ENCODE measurements around the gene CLRN3.

DNA sequence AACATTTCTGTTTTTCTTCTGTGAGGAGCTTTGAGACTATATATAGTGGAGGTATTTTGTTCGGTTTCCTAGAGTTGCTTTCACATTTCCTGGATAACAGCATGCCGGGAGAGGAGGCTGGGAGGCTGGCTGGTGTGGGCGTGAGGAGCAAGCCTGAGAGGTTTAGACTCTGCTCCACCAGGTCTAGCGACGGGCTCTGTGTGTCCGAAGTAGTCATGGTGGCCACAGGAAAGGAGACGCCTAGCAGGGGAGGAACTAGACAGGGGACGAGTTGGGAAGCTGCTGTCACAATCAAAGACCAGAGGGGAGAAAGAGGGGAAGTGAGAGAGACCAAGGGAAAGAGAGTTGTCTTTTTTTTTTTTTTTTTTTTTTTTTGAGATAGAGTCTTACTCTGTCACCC is 33.7 kb upstream of the CLRN3 start:
- TF ChIP-seq, protein P1, sequence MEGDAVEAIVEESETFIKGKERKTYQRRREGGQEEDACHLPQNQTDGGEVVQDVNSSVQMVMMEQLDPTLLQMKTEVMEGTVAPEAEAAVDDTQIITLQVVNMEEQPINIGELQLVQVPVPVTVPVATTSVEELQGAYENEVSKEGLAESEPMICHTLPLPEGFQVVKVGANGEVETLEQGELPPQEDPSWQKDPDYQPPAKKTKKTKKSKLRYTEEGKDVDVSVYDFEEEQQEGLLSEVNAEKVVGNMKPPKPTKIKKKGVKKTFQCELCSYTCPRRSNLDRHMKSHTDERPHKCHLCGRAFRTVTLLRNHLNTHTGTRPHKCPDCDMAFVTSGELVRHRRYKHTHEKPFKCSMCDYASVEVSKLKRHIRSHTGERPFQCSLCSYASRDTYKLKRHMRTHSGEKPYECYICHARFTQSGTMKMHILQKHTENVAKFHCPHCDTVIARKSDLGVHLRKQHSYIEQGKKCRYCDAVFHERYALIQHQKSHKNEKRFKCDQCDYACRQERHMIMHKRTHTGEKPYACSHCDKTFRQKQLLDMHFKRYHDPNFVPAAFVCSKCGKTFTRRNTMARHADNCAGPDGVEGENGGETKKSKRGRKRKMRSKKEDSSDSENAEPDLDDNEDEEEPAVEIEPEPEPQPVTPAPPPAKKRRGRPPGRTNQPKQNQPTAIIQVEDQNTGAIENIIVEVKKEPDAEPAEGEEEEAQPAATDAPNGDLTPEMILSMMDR (conservative IDR thresholded peaks at IDR 0.05) = no peak
- no peak for TF ChIP-seq EZH2 (IDR thresholded peaks at IDR 0.05; ENCODE audit: low read depth)

Measured in PC-9 (cell line).